PC-3 (cell line): Measurements from ENCODE around the gene GPR78. TPM values are rescaled to one million over a fixed set of nuclear protein-coding genes. Genes with fewer than 3 reads are reported as not detected.
A peak's percentile ranks its signal among the peaks of the same experiment; 100 is the strongest.

Source experiments
- ATAC-seq: fragments of 200-7000 bp; cut with Tn5 transposase; 2 replicates; pipeline ENCODE4 v1.9.1; 2020; ENCODE audit warnings: mild to moderate bottlenecking, moderate library complexity
- BruUV-seq: library from RNA; stranded (reverse); fragments of 400-500 nt; replicated peaks from 2 replicates; lab custom pipeline; 2021; lab: Mats Ljungman, UMichigan
- CTCF ChIA-PET: fragments of 300-600 bp; sonication (Branson Sonifier 250); formaldehyde crosslinking; loops from one replicate; lab custom pipeline; 2022; ENCODE audit warnings: antibody characterized with exemption; lab: Charles Lee
- POLR2A ChIA-PET: fragments of 300-600 bp; sonication (Branson Sonifier 250); formaldehyde crosslinking; loops from one replicate; lab custom pipeline; 2022; ENCODE audit warnings: antibody characterized with exemption; ENCODE audit not compliant: unreplicated experiment; lab: Charles Lee
- DNase-seq: peaks from one replicate; pipeline ENCODE4 v3.0.0-alpha.2; 2015
- H2AFZ ChIP-seq: fragments of 300-600 bp; sonication (generic); 2 replicates; pipeline ENCODE4 v1.6.0; 2016; ENCODE audit warnings: antibody characterized with exemption, low read length
- H3F3A ChIP-seq: fragments of 300-600 bp; sonication (generic); one replicate; pipeline ENCODE4 v1.6.0; 2017; ENCODE audit warnings: antibody characterized with exemption, low read length, control low read depth, mild to moderate bottlenecking; ENCODE audit not compliant: unreplicated experiment
- H3K27ac ChIP-seq: fragments of 300-600 bp; sonication (generic); 2 replicates; pipeline ENCODE4 v1.5.1; 2016; ENCODE audit warnings: mild to moderate bottlenecking, low read length
- H3K27me3 ChIP-seq: fragments of 300-600 bp; sonication (generic); 2 replicates; pipeline ENCODE4 v1.6.1; 2016; ENCODE audit warnings: low read length, mixed read lengths
- H3K36me3 ChIP-seq: fragments of 300-600 bp; sonication (generic); 2 replicates; pipeline ENCODE4 v1.6.1; 2016; ENCODE audit warnings: low read depth, mixed run types, low read length, mixed read lengths
- H3K4me1 ChIP-seq: fragments of 300-600 bp; sonication (generic); 2 replicates; pipeline ENCODE4 v1.5.1; 2016; ENCODE audit warnings: low read length; ENCODE audit not compliant: insufficient read depth
- H3K4me2 ChIP-seq: fragments of 300-600 bp; sonication (generic); 2 replicates; pipeline ENCODE4 v1.6.0; 2016; ENCODE audit warnings: low read length
- H3K4me3 ChIP-seq: fragments of 300-600 bp; sonication (generic); 2 replicates; pipeline ENCODE4 v1.5.1; 2016; ENCODE audit warnings: mild to moderate bottlenecking, low read length, mixed read lengths
- H3K79me2 ChIP-seq: fragments of 300-600 bp; sonication (generic); 2 replicates; pipeline ENCODE4 v1.6.1; 2017; ENCODE audit warnings: low read length, mixed read lengths
- H3K9ac ChIP-seq: fragments of 300-600 bp; sonication (generic); 2 replicates; pipeline ENCODE4 v1.6.0; 2016; ENCODE audit warnings: mild to moderate bottlenecking, low read length
- H3K9me2 ChIP-seq: fragments of 300-600 bp; sonication (generic); replicated peaks from 2 replicates; pipeline ENCODE4 v1.6.1; 2016; ENCODE audit warnings: mixed run types, low read length, mixed read lengths
- H3K9me3 ChIP-seq: fragments of 300-600 bp; sonication (generic); 2 replicates; pipeline ENCODE4 v1.6.1; 2016; ENCODE audit warnings: low read length, mixed read lengths
- H4K20me1 ChIP-seq: fragments of 300-600 bp; sonication (generic); 2 replicates; pipeline ENCODE4 v1.6.1; 2016; ENCODE audit warnings: low read length, mixed read lengths
- CTCF ChIP-seq: fragments of 300-600 bp; sonication (generic); conservative IDR thresholded peaks from 2 replicates; pipeline ENCODE4 v1.5.1; 2017; ENCODE audit warnings: antibody characterized with exemption, low read depth, mild to moderate bottlenecking, low read length
- EZH2 ChIP-seq: fragments of 300-600 bp; sonication (generic); IDR thresholded peaks from one replicate; pipeline ENCODE4 v1.6.1; 2017; ENCODE audit warnings: antibody characterized with exemption, mild to moderate bottlenecking, low read length; ENCODE audit not compliant: unreplicated experiment
- EZH2phosphoT487 ChIP-seq: fragments of 300-600 bp; sonication (generic); IDR thresholded peaks from 2 replicates; pipeline ENCODE4 v1.6.1; 2018; ENCODE audit warnings: mild to moderate bottlenecking, antibody characterized with exemption, low read length, borderline replicate concordance
- intact Hi-C: fragments of 100-400 bp; cut with micrococcal nuclease; formaldehyde crosslinking; loops from 2 replicates; pipeline ENCODE4 v1.9.0; 2023
- total RNA-seq: library from RNA; depleted of rRNA; stranded (reverse); fragments of >200 nt; gene quantifications from 2 replicates; pipeline ENCODE4 v1.2.3, GENCODE V29; 2014

The GPR78 gene
- total RNA-seq, 1 experiment from 2014 or later = 2.0 TPM

GRCh38 chr4:8533274-8533865 lies 46.8 kb upstream of the GPR78 start:
- ATAC-seq (no peak), DNase-seq (no peak)
- no TSS peak for BruUV-seq
- no peaks in the 10 kb centered on the region for H3K36me3 ChIP-seq
- no peaks in the 10 kb centered on the region for H3F3A ChIP-seq
- TF ChIP-seq EZH2phosphoT487 = no peak
- TF ChIP-seq CTCF = no peak
- TF ChIP-seq EZH2 = no peak
- peaks cover 64% of the 10 kb centered on the region for H3K4me1 ChIP-seq
- H4K20me1 ChIP-seq = no peaks in the 10 kb centered on the region
- H3K4me3 ChIP-seq = no peak overlapping the region; the same call in 1 of the 2 replicates
- H3K79me2 ChIP-seq = no peaks in the 10 kb centered on the region
- no peaks in the 10 kb centered on the region for H3K27me3 ChIP-seq
- ChIA-PET CTCF (no interaction called here), POLR2A (no interaction called here)
- H3K9me3 ChIP-seq = no peaks in the 10 kb centered on the region
- peak overlapping the region; percentile 84; the same call in 1 of the 2 replicates for H3K4me2 ChIP-seq
- intact Hi-C loops = no loop called here
- H2AFZ ChIP-seq = 0 out of 2 replicates have a peak overlapping the region, but pooled peaks have one; percentile 22
- no peaks in the 10 kb centered on the region for H3K9me2 ChIP-seq
- peak overlapping the region; percentile 96 for H3K27ac ChIP-seq
- H3K9ac ChIP-seq = peak overlapping the region; percentile 72

GRCh38 chr4:8534129-8534528 lies 46.1 kb upstream of the GPR78 start:
- H3K9me3 ChIP-seq = no peaks in the 10 kb centered on the region
- H3F3A ChIP-seq = no peaks in the 10 kb centered on the region
- peaks cover 64% of the 10 kb centered on the region for H3K4me1 ChIP-seq
- peak overlapping the region; percentile 72 for H3K9ac ChIP-seq
- no peak for TF ChIP-seq EZH2
- no peak for TF ChIP-seq CTCF
- TF ChIP-seq EZH2phosphoT487 = no peak
- ATAC-seq = peak; percentile 18; the same call in 1 of the 2 replicates
- no peaks in the 10 kb centered on the region for H3K27me3 ChIP-seq
- no peaks in the 10 kb centered on the region for H3K36me3 ChIP-seq
- H3K27ac ChIP-seq = peak overlapping the region; percentile 96
- no peaks in the 10 kb centered on the region for H3K79me2 ChIP-seq
- peak overlapping the region; percentile 22; the same call in 1 of the 2 replicates for H2AFZ ChIP-seq
- ChIA-PET POLR2A (no interaction called here), CTCF (no interaction called here)
- no peaks in the 10 kb centered on the region for H4K20me1 ChIP-seq
- DNase-seq = peak; percentile 92
- H3K4me2 ChIP-seq = peak overlapping the region; percentile 84
- no peaks in the 10 kb centered on the region for H3K9me2 ChIP-seq
- intact Hi-C loops = no loop called here
- BruUV-seq = no TSS peak
- peak overlapping the region; percentile 45; the same call in 1 of the 2 replicates for H3K4me3 ChIP-seq

- Histone ChIP-seq H3K4me2 (peak overlapping the region; percentile 84), H3K79me2 (no peaks in the 10 kb centered on the region), H3K9me2 (no peaks in the 10 kb centered on the region), H3K9me3 (no peaks in the 10 kb centered on the region), H3K36me3 (no peaks in the 10 kb centered on the region), H4K20me1 (no peaks in the 10 kb centered on the region), H3K9ac (peak overlapping the region; percentile 41; the same call in 1 of the 2 replicates), H3F3A (no peaks in the 10 kb centered on the region), H3K27ac (peak overlapping the region; percentile 96), H3K4me3 (peak overlapping the region; percentile 26; the same call in 1 of the 2 replicates), H3K4me1 (peaks cover 68% of the 10 kb centered on the region), H3K27me3 (no peaks in the 10 kb centered on the region), H2AFZ (peak overlapping the region; percentile 46; the same call in 1 of the 2 replicates)
- POLR2A ChIA-PET = no interaction called here
- BruUV-seq = no TSS peak
- intact Hi-C loops = no loop called here
- no peak for ATAC-seq
- CTCF ChIA-PET = no interaction called here
- no peak for DNase-seq
- TF ChIP-seq EZH2phosphoT487 (no peak), EZH2 (no peak), CTCF (no peak)
Observed at GRCh38 chr4:8534611-8535010, 45.6 kb upstream of the GPR78 start.
